Panc1 (cell line): ENCODE measurements around the gene PLBD2. TPM values are rescaled to one million over a fixed set of nuclear protein-coding genes. Genes with fewer than 3 reads are reported as not detected.

Source experiments
- ATAC-seq: fragments of 200-7000 bp; cut with Tn5 transposase; 2 replicates; pipeline ENCODE4 v1.9.1; 2020; ENCODE audit warnings: mild to moderate bottlenecking, moderate library complexity
- BruUV-seq: library from RNA; stranded (reverse); fragments of 400-500 nt; replicated peaks from 2 replicates; lab custom pipeline; 2021; lab: Mats Ljungman, UMichigan
- CTCF ChIA-PET: fragments of 300-600 bp; sonication (Branson Sonifier 250); formaldehyde crosslinking; loops from one replicate; lab custom pipeline; 2022; ENCODE audit warnings: antibody characterized with exemption; lab: Charles Lee
- POLR2A ChIA-PET: fragments of 300-600 bp; sonication (Branson Sonifier 250); formaldehyde crosslinking; loops from one replicate; lab custom pipeline; 2022; ENCODE audit warnings: antibody characterized with exemption; lab: Charles Lee
- DNase-seq: peaks from one replicate; pipeline ENCODE4 v3.0.0-alpha.2; 2010; ENCODE audit warnings: low read depth, low spot score
- H3K27ac ChIP-seq: 2 replicates; pipeline ENCODE4 v1.5.1; 2011; ENCODE audit warnings: mild to moderate bottlenecking, low read length, inconsistent platforms
- H3K27me3 ChIP-seq: fragments of 200-500 bp; sonication (Bioruptor generic); 2 replicates; pipeline ENCODE4 v1.6.0; 2014; ENCODE audit warnings: low read length, inconsistent platforms; ENCODE audit not compliant: control insufficient read depth, insufficient read depth
- H3K36me3 ChIP-seq: fragments of 200-500 bp; sonication (Bioruptor generic); 2 replicates; pipeline ENCODE4 v1.5.1; 2014; ENCODE audit warnings: inconsistent platforms, mild to moderate bottlenecking, low read length, moderate library complexity; ENCODE audit not compliant: control insufficient read depth, insufficient read depth
- H3K4me1 ChIP-seq: 2 replicates; pipeline ENCODE4 v1.5.1; 2011; ENCODE audit warnings: inconsistent platforms, mild to moderate bottlenecking, low read length, moderate library complexity; ENCODE audit not compliant: control insufficient read depth, insufficient read depth
- H3K4me3 ChIP-seq, 2 experiments: 2 replicates each; pipeline ENCODE4 v1.5.1; 2011 to 2012; ENCODE audit warnings: low read depth in 2 of 2, low read length in 2 of 2, mild to moderate bottlenecking in 2 of 2, inconsistent platforms in 1 of 2, moderate library complexity in 1 of 2
- H3K9me3 ChIP-seq: fragments of 200-500 bp; sonication (Bioruptor generic); 2 replicates; pipeline ENCODE4 v1.5.1; 2014; ENCODE audit warnings: low read depth, mild to moderate bottlenecking, inconsistent platforms, low read length, moderate library complexity; ENCODE audit not compliant: control insufficient read depth, insufficient read depth
- CTCF ChIP-seq: fragments of 450-650 bp; IDR thresholded peaks from 2 replicates; pipeline ENCODE4 v1.5.1; 2017; ENCODE audit warnings: mild to moderate bottlenecking
- POLR2AphosphoS5 ChIP-seq: IDR thresholded peaks from 2 replicates; pipeline ENCODE4 v1.6.1; 2012; ENCODE audit warnings: mild to moderate bottlenecking, low read depth, low read length, moderate library complexity
- REST ChIP-seq, 2 experiments: IDR thresholded peaks; 2 replicates each; pipeline ENCODE4 v1.6.1; 2011 to 2012; ENCODE audit warnings: low read depth in 2 of 2, control low read depth in 1 of 2, low read length in 1 of 2, mild to moderate bottlenecking in 1 of 2, moderate library complexity in 1 of 2; ENCODE audit not compliant: insufficient read depth in 1 of 2
- SIN3A ChIP-seq: IDR thresholded peaks from 2 replicates; pipeline ENCODE4 v1.6.1; 2012; ENCODE audit warnings: low read depth, mild to moderate bottlenecking, low read length, moderate library complexity, borderline replicate concordance; ENCODE audit not compliant: insufficient read depth
- TCF7L2 ChIP-seq: IDR thresholded peaks from 2 replicates; pipeline ENCODE4 v1.6.1; 2011; ENCODE audit warnings: mild to moderate bottlenecking, low read depth, low read length, inconsistent platforms
- in situ Hi-C: cut with HindIII; loops from 2 replicates; pipeline ENCODE4 v1.10.0; 2016; ENCODE audit warnings: low sequenced_read_pairs, low pct_unique_long_range_greater_than_20kb
- intact Hi-C: fragments of 100-400 bp; cut with micrococcal nuclease; formaldehyde crosslinking; loops from one replicate; pipeline ENCODE4 v1.10.0; 2022; ENCODE audit not compliant: unreplicated experiment
- total RNA-seq: library from RNA; stranded (reverse); gene quantifications from one replicate; pipeline ENCODE4 v1.2.1, GENCODE V29; 2021; ENCODE audit not compliant: unreplicated experiment

Gene PLBD2
- total RNA-seq, 1 experiment from 2014 or later, result 69.7 TPM

GRCh38 chr12:113396200-113396599, 37.8 kb downstream of the PLBD2 start:
- Histone ChIP-seq H3K36me3 (no peaks in the 10 kb centered on the region), H3K27me3 (no peaks in the 10 kb centered on the region), H3K4me3 (no peak overlapping the region), H3K27ac (no peak overlapping the region), H3K9me3 (no peaks in the 10 kb centered on the region), H3K4me1 (no peaks in the 10 kb centered on the region)
- DNase-seq, result no peak
- BruUV-seq, result no TSS peak
- CTCF ChIA-PET, result no interaction called here
- intact Hi-C loops (no loop called here), in situ Hi-C loops (no loop called here)
- POLR2A ChIA-PET, result no interaction called here
- ATAC-seq, result no peak
- no peak for TF ChIP-seq REST (IDR thresholded peaks at IDR 0.05; ENCODE audit: insufficient read depth in 1 of 2, low read depth in 2 of 2, low read length in 1 of 2)
- no peak for TF ChIP-seq CTCF
- TF ChIP-seq TCF7L2, result no peak
- no peak for TF ChIP-seq SIN3A
- TF ChIP-seq POLR2AphosphoS5, result no peak

DNA sequence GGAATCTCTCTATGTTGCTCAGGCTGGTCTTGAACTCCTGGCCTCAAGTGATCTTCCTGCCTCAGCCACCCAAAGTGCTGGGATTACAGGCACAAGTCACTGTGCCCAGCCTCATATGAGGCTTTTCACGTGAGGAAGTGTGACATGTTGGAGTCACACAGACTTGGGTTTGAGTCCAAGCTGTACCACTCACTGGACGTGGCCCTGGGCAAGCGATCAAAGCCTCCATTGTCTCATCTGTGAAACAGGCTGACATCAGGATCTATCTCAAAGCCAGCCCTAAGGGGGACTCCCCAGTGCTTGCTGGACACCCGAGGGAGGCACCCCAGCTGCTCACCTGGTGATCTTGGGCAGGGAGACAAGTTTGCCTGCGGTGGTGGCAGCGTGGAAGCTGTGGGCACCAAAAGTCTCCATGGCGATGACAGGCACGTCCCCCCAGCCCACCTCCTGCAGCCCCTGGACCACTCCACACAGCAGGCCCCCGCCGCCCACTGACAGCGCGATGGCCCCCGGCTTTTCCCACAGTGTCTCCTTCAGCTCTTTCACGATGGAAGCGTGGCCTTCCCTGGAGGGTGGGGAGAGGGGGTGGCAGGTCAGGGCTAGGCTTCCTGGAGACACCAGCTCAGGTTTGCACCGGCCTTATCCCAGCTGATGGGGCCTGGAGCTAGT, 38.6 kb downstream of the PLBD2 start:
- intact Hi-C loops, result no loop called here

More for the DNA sequence above, 38.6 kb downstream of the PLBD2 start:
- ChIA-PET POLR2A (interaction anchor here (0.6 kb wide), 1 partner anchor 73 kb away, joined by 13 read pairs; no protein-coding TSS in a partner anchor), CTCF (no interaction called here)
- no peaks in the 10 kb centered on the region for H3K36me3 ChIP-seq
- H3K27ac ChIP-seq, result no peak overlapping the region
- no peak overlapping the region for H3K4me3 ChIP-seq
- in situ Hi-C loops, result no loop called here
- H3K27me3 ChIP-seq, result no peaks in the 10 kb centered on the region
- no peaks in the 10 kb centered on the region for H3K9me3 ChIP-seq
- ATAC-seq (0 out of 2 replicates have a peak, but pooled peaks have one; percentile 11), DNase-seq (no peak)
- no peaks in the 10 kb centered on the region for H3K4me1 ChIP-seq
- TF ChIP-seq CTCF (no peak), SIN3A (no peak), REST (IDR thresholded peaks at IDR 0.05; ENCODE audit: insufficient read depth in 1 of 2, low read depth in 2 of 2, low read length in 1 of 2) (no peak), POLR2AphosphoS5 (no peak), TCF7L2 (no peak)
- no TSS peak for BruUV-seq
